ENCODE data around the gene FXR2.

GRCh38 chr17:7556627-7557026 lies 58.1 kb downstream of the FXR2 start:
- no peak for TF ChIP-seq POLR2AphosphoS5 (IDR thresholded peaks at IDR 0.05; ENCODE audit: low read depth)
- no peak for TF ChIP-seq EZH2 (IDR thresholded peaks at IDR 0.05; ENCODE audit: low read depth, unreplicated experiment)
- no peak for TF ChIP-seq ZNF331 (CRISPR knock-in tag; IDR thresholded peaks at IDR 0.05; ENCODE audit: low read depth)
- TF ChIP-seq, protein P1, sequence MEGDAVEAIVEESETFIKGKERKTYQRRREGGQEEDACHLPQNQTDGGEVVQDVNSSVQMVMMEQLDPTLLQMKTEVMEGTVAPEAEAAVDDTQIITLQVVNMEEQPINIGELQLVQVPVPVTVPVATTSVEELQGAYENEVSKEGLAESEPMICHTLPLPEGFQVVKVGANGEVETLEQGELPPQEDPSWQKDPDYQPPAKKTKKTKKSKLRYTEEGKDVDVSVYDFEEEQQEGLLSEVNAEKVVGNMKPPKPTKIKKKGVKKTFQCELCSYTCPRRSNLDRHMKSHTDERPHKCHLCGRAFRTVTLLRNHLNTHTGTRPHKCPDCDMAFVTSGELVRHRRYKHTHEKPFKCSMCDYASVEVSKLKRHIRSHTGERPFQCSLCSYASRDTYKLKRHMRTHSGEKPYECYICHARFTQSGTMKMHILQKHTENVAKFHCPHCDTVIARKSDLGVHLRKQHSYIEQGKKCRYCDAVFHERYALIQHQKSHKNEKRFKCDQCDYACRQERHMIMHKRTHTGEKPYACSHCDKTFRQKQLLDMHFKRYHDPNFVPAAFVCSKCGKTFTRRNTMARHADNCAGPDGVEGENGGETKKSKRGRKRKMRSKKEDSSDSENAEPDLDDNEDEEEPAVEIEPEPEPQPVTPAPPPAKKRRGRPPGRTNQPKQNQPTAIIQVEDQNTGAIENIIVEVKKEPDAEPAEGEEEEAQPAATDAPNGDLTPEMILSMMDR (conservative IDR thresholded peaks at IDR 0.05; ENCODE audit: low read depth in 2 of 2), result no peak
- no peak for TF ChIP-seq REST (IDR thresholded peaks at IDR 0.05; ENCODE audit: unreplicated experiment)
- TF ChIP-seq NANOG (IDR thresholded peaks at IDR 0.05; ENCODE audit: borderline replicate concordance), result no peak
- no peak for TF ChIP-seq ZNF114 (CRISPR knock-in tag; IDR thresholded peaks at IDR 0.05)
- no peak for TF ChIP-seq EZH2phosphoT487 (IDR thresholded peaks at IDR 0.05; ENCODE audit: unreplicated experiment)
- TF ChIP-seq, protein P2, sequence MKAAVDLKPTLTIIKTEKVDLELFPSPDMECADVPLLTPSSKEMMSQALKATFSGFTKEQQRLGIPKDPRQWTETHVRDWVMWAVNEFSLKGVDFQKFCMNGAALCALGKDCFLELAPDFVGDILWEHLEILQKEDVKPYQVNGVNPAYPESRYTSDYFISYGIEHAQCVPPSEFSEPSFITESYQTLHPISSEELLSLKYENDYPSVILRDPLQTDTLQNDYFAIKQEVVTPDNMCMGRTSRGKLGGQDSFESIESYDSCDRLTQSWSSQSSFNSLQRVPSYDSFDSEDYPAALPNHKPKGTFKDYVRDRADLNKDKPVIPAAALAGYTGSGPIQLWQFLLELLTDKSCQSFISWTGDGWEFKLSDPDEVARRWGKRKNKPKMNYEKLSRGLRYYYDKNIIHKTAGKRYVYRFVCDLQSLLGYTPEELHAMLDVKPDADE (IDR thresholded peaks at IDR 0.05), result no peak
- TF ChIP-seq CREB1 (CRISPR knock-in tag; IDR thresholded peaks at IDR 0.05; ENCODE audit: low read depth), result no peak
- TF ChIP-seq, protein P3, sequence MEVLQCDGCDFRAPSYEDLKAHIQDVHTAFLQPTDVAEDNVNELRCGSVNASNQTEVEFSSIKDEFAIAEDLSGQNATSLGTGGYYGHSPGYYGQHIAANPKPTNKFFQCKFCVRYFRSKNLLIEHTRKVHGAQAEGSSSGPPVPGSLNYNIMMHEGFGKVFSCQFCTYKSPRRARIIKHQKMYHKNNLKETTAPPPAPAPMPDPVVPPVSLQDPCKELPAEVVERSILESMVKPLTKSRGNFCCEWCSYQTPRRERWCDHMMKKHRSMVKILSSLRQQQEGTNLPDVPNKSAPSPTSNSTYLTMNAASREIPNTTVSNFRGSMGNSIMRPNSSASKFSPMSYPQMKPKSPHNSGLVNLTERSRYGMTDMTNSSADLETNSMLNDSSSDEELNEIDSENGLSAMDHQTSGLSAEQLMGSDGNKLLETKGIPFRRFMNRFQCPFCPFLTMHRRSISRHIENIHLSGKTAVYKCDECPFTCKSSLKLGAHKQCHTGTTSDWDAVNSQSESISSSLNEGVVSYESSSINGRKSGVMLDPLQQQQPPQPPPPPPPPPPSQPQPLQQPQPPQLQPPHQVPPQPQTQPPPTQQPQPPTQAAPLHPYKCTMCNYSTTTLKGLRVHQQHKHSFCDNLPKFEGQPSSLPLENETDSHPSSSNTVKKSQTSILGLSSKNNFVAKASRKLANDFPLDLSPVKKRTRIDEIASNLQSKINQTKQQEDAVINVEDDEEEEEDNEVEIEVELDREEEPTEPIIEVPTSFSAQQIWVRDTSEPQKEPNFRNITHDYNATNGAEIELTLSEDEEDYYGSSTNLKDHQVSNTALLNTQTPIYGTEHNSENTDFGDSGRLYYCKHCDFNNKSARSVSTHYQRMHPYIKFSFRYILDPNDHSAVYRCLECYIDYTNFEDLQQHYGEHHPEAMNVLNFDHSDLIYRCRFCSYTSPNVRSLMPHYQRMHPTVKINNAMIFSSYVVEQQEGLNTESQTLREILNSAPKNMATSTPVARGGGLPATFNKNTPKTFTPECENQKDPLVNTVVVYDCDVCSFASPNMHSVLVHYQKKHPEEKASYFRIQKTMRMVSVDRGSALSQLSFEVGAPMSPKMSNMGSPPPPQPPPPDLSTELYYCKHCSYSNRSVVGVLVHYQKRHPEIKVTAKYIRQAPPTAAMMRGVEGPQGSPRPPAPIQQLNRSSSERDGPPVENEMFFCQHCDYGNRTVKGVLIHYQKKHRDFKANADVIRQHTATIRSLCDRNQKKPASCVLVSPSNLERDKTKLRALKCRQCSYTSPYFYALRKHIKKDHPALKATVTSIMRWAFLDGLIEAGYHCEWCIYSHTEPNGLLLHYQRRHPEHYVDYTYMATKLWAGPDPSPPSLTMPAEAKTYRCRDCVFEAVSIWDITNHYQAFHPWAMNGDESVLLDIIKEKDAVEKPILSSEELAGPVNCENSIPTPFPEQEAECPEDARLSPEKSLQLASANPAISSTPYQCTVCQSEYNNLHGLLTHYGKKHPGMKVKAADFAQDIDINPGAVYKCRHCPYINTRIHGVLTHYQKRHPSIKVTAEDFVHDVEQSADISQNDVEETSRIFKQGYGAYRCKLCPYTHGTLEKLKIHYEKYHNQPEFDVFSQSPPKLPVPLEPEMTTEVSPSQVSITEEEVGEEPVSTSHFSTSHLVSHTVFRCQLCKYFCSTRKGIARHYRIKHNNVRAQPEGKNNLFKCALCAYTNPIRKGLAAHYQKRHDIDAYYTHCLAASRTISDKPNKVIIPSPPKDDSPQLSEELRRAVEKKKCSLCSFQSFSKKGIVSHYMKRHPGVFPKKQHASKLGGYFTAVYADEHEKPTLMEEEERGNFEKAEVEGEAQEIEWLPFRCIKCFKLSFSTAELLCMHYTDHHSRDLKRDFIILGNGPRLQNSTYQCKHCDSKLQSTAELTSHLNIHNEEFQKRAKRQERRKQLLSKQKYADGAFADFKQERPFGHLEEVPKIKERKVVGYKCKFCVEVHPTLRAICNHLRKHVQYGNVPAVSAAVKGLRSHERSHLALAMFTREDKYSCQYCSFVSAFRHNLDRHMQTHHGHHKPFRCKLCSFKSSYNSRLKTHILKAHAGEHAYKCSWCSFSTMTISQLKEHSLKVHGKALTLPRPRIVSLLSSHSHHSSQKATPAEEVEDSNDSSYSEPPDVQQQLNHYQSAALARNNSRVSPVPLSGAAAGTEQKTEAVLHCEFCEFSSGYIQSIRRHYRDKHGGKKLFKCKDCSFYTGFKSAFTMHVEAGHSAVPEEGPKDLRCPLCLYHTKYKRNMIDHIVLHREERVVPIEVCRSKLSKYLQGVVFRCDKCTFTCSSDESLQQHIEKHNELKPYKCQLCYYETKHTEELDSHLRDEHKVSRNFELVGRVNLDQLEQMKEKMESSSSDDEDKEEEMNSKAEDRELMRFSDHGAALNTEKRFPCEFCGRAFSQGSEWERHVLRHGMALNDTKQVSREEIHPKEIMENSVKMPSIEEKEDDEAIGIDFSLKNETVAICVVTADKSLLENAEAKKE (CRISPR knock-in tag; IDR thresholded peaks at IDR 0.05), result no peak
- no peak for TF ChIP-seq JUNB (IDR thresholded peaks at IDR 0.05; ENCODE audit: unreplicated experiment)
- TF ChIP-seq STAT1 (IDR thresholded peaks at IDR 0.05; ENCODE audit: unreplicated experiment), result no peak
